Fibroblast of upper back skin (primary cell): ENCODE data around the gene SEC61A1.

Experiments
- DNase-seq: peaks from one replicate; pipeline ENCODE4 v3.0.0-alpha.2; 2013

SEC61A1 gene

GRCh38 chr3:128113817-128114794 lies 61.9 kb downstream of the SEC61A1 start:
- no peak for DNase-seq
